Stimulated activated CD4-positive, alpha-beta T cell treated with anti-CD3 and anti-CD28 coated beads, Interleukin-2, amount 100 ng/mL, for 24 hours (primary cell): ENCODE data around the gene GABBR1.
A peak's percentile ranks its signal among the peaks of the same experiment; 100 is the strongest.

Source experiments
- DNase-seq, 2 donors: peaks; one replicate each; pipeline ENCODE4 v3.0.0-alpha.2; 2020

The GABBR1 gene

GRCh38 chr6:29561606-29562181 is 71.3 kb downstream of the GABBR1 start:
- no peak for DNase-seq

- no peak for DNase-seq
Observed at GRCh38 chr6:29561091-29561490, 71.9 kb downstream of the GABBR1 start.

GRCh38 chr6:29559524-29560287 is 73.3 kb downstream of the GABBR1 start, which contains the start of gene UBD:
UBD (minus strand) TSS chr6:29559732; CDS start chr6:29559701, 31 bp downstream.
- DNase-seq, result no peak

- DNase-seq, result no peak
Observed at GRCh38 chr6:29558439-29559079, 74.4 kb downstream of the GABBR1 start.

GRCh38 chr6:29557320-29557719 is 75.7 kb downstream of the GABBR1 start:
- no peak for DNase-seq

- no peak for DNase-seq
Observed at GRCh38 chr6:29554764-29555163, 78.2 kb downstream of the GABBR1 start.

- DNase-seq, result peak in 1 of 2 donors; percentile 47
Observed at GRCh38 chr6:29553268-29554057, 79.5 kb downstream of the GABBR1 start.

- no peak for DNase-seq
Observed at GRCh38 chr6:29552512-29553051, 80.4 kb downstream of the GABBR1 start.

- DNase-seq, result no peak
Observed at GRCh38 chr6:29547573-29547972, 85.4 kb downstream of the GABBR1 start.

- peak in 1 of 2 donors; percentile 7 for DNase-seq
Observed at GRCh38 chr6:29537714-29538403, 95.1 kb downstream of the GABBR1 start.

GRCh38 chr6:29532320-29532951 is 100.5 kb downstream of the GABBR1 start:
- peak in 1 of 2 donors; percentile 14 for DNase-seq

GRCh38 chr6:29531668-29532067 is 101.3 kb downstream of the GABBR1 start:
- DNase-seq, result peak; percentile 17 to 35

- DNase-seq, result peak in 1 of 2 donors; percentile 6
Observed at GRCh38 chr6:29530671-29531310, 102.2 kb downstream of the GABBR1 start.

GRCh38 chr6:29529956-29530355 is 103.0 kb downstream of the GABBR1 start:
- DNase-seq, result peak in 1 of 2 donors; percentile 8

GRCh38 chr6:29528988-29529560 is 103.9 kb downstream of the GABBR1 start:
- peak in 1 of 2 donors; percentile 13 for DNase-seq

GRCh38 chr6:29528300-29528931 is 104.6 kb downstream of the GABBR1 start:
- DNase-seq, result peak in 1 of 2 donors; percentile 9

- DNase-seq, result no peak
Observed at GRCh38 chr6:29527564-29527963, 105.4 kb downstream of the GABBR1 start.

- DNase-seq, result no peak
Observed at GRCh38 chr6:29527126-29527525, 105.9 kb downstream of the GABBR1 start.

- DNase-seq, result no peak
Observed at GRCh38 chr6:29525311-29525639, 107.7 kb downstream of the GABBR1 start.
